NCI-H524 treated with DMSO at 0.1 percent for 48 hours (cell line): Measurements from ENCODE around the gene ARMC10.
"Not testable (repeated sequence)": the region's sequence is repeated elsewhere in the genome, so short reads cannot be mapped to it uniquely, and the experiment has no call there.

ENCODE experiments used
- DNase-seq: peaks from one replicate; lab custom pipeline; 2025; lab: John Stamatoyannopoulos, UW

ARMC10 gene

GRCh38 chr7:103074519-103075336 is at the start of gene ARMC10, which contains the start of gene FBXL13:
Gene ARMC10, plus strand, starts transcription at chr7:103075140. Its CDS starts 133 bp downstream, at chr7:103075273.
Gene FBXL13, minus strand, starts transcription at chr7:103074796.
- DNase-seq: peak; percentile 44

GRCh38 chr7:103025341-103025740 is 49.6 kb upstream of the ARMC10 start:
- no peak for DNase-seq

- no peak for DNase-seq
These were observed 43.9 kb upstream of the ARMC10 start for GRCh38 chr7:103031024-103031423.

- DNase-seq: no peak
These were observed 43.2 kb upstream of the ARMC10 start for GRCh38 chr7:103031781-103032180.

DNA sequence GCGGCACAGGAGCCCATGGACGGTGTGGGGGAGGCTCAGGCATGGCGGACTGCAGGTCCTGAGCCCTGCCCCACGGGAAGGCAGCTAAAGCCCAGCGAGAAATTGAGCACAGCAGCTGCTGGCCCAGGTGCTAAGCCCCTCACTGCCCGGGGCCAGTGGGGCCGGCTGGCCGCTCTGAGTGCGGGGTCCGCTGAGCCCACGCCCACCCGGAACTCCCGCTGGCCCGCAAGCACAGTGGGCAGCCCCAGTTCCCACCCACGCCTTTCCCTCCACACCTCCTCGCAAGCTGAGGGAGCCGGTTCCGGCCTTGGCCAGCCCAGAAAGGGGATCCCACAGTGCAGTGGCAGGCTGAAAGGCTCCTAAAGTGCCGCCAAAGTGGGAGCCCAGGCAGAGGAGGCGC is 40.6 kb upstream of the ARMC10 start:
- not testable (repeated sequence) for DNase-seq

DNA sequence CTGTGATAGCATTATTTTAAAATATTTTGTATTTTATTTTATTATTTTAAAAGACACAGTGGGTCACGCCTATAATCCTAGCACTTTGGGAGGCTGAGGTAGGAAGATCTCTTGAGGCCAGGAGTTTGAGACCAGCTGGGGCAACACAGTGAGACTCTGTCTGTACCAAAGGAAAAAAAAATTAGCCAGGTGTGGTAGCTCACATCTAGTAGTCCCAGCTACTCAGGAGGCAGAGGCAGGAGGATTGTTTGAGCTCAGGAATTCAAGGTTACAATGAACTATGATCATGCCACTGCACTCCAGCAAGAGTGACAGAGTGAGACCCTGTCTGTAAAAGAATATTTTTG is 37.5 kb upstream of the ARMC10 start:
- DNase-seq: no peak

GRCh38 chr7:103037823-103038739 is 36.9 kb upstream of the ARMC10 start:
- not testable (repeated sequence) for DNase-seq

- not testable (repeated sequence) for DNase-seq
These were observed 33.1 kb upstream of the ARMC10 start for GRCh38 chr7:103041815-103042214.

- DNase-seq: no peak
These were observed 26.1 kb upstream of the ARMC10 start for GRCh38 chr7:103048833-103049232.

DNA sequence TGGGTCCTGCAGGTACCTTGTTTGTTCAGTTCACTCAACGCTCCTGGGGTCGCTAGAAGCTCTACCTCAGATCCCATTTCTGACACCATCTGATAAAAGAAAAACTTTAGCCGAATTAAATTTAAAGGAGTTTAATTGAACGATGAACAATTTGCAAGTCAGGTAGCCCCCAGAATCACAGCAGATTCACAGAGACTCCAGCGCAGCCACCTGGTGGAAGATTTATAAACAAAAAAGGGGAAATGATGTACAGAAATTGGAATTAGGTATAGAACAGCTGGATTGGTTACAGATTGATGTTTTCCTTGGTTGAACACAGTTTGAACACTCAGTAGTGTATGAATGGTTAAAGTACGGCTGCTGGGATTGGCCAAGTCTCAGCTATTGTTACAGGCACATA is 23.4 kb upstream of the ARMC10 start:
- DNase-seq: no peak

- not testable (repeated sequence) for DNase-seq
These were observed 18.9 kb upstream of the ARMC10 start for GRCh38 chr7:103056006-103056405.

DNA sequence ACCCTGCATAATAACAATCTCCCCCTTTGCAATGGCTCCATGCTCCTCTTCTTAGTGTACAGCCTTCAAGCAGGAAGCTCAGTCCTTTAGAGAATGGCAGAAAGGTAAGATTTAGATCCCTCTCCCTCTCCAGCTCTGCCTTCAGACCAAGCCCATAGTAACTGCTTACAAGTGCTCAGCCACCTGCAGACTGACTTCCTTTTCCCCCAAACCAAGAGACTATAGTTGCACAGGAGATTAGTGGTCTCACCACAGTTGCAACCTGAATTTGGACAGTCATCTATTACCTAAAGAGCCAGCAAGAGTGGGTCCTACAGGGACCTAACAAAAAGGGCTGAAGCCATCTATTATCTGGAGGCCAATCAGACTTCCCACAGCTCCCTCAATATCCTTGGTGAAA is 16.8 kb upstream of the ARMC10 start:
- no peak for DNase-seq

GRCh38 chr7:103059471-103059870 is 15.5 kb upstream of the ARMC10 start:
- no peak for DNase-seq

DNA sequence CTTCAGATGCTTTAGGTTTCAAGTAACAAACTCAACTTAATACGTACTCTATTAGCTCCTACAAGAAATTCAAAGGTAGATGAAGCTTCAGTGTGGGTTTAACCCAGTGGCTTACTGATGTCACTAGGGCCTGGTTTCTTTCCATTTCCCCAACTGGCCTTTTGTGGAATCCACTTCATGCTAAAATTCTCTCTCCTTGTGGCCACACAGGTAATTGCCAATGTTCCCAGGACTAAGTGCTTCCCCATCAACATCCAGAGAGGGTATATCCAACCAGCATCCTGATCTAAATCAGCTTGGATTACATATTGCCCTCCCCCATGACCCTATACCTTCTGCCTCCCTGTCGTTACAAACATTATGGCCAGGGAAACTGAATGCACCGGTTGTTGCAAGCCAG is 11.0 kb upstream of the ARMC10 start:
- DNase-seq: no peak

- DNase-seq: no peak
These were observed 9.3 kb upstream of the ARMC10 start for GRCh38 chr7:103065667-103066066.

GRCh38 chr7:103068414-103069403 is 6.2 kb upstream of the ARMC10 start:
- DNase-seq: no peak

GRCh38 chr7:103071000-103071399 is 3.9 kb upstream of the ARMC10 start:
- no peak for DNase-seq

DNA sequence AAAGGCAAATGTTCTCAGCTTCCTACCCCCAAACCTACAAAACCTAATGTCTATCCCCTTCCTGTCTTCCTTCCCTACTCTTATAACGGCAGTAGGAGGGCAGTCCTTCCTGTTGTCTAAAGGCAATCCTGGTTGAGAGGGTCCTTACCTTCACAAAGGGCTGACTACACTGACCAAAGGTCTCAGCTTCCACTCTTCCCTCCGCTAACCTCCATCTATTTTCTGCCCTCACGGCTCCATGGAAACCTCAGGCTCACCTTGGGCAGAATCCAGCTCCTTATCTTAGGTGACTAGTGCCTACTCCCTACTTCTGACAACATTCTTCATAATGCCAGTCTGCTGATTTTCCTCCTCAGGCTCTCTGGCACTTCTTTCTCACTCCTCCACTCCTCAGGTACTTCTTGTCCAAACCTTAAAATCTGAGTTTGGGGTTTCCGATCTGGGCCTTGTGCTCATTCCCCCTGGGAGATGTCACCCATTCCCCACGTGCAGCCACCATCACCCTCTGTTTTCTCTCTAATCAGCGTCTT is 886 bp upstream of the ARMC10 start:
- DNase-seq: no peak

- DNase-seq: no peak
These were observed 488 bp downstream of the ARMC10 start for GRCh38 chr7:103075337-103075918.

- no peak for DNase-seq
These were observed 1.8 kb downstream of the ARMC10 start for GRCh38 chr7:103076764-103077163.

- DNase-seq: no peak
These were observed 2.4 kb downstream of the ARMC10 start for GRCh38 chr7:103077318-103077717.
